Fibroblast of pulmonary artery (primary cell): Measurements from ENCODE around the gene FAM168A.

ENCODE experiments used
- DNase-seq: peaks from one replicate; pipeline ENCODE4 v3.0.0-alpha.2; 2010; ENCODE audit warnings: low read depth
- H3K4me3 ChIP-seq: replicated peaks from 2 replicates; pipeline ENCODE4 v1.5.1; 2011; ENCODE audit warnings: low read depth, mild to moderate bottlenecking, control low read depth, low read length, moderate library complexity
- CTCF ChIP-seq: IDR thresholded peaks from 2 replicates; pipeline ENCODE4 v1.5.1; 2011; ENCODE audit warnings: mild to moderate bottlenecking, control low read depth, low read length, inconsistent platforms; ENCODE audit errors: missing control alignments

The FAM168A gene

GRCh38 chr11:73380331-73380730 lies 217.6 kb downstream of the FAM168A start:
- no peak for DNase-seq
- H3K4me3 ChIP-seq = no peak overlapping the region
- no peak for TF ChIP-seq CTCF

- no peak overlapping the region for H3K4me3 ChIP-seq
- TF ChIP-seq CTCF = no peak
- no peak for DNase-seq
Measured at GRCh38 chr11:73379189-73379880, 218.6 kb downstream of the FAM168A start.

GRCh38 chr11:73376803-73377629 lies 220.9 kb downstream of the FAM168A start:
- H3K4me3 ChIP-seq = peak overlapping the region; percentile 64
- no peak for TF ChIP-seq CTCF
- peak; percentile 73 for DNase-seq

- peak within 1 kb of the TSS; percentile 64 for H3K4me3 ChIP-seq
- TF ChIP-seq CTCF = peak; percentile 55
- peak; percentile 93 for DNase-seq
Measured at GRCh38 chr11:73376160-73376802, 221.6 kb downstream of the FAM168A start, which contains the start of gene RELT. Gene RELT, plus strand, starts transcription at chr11:73376399. Its CDS starts 12,738 bp downstream, at chr11:73389137.

- DNase-seq = no peak
- no peak for TF ChIP-seq CTCF
- H3K4me3 ChIP-seq = no peak overlapping the region
Measured at GRCh38 chr11:73375830-73376159, 222.1 kb downstream of the FAM168A start.

GRCh38 chr11:73374151-73374550 lies 223.8 kb downstream of the FAM168A start:
- DNase-seq = no peak
- no peak overlapping the region for H3K4me3 ChIP-seq
- TF ChIP-seq CTCF = no peak
